ENCODE measurements around the gene HELB. TPM values are rescaled to one million over a fixed set of nuclear protein-coding genes. Genes with fewer than 3 reads are reported as not detected.

The HELB gene
- total and polyA plus RNA-seq, 2 of the 8 experiments (the other 6 are each of a cell fraction or from before 2014, with no cell fraction given), result 1.8 to 7.6 TPM

GRCh38 chr12:66273147-66273546 lies 29.1 kb upstream of the HELB start (continued):
- no peak for TF ChIP-seq CHD1 (IDR thresholded peaks at IDR 0.05; ENCODE audit: low read depth, low read length)
- no peak for TF ChIP-seq RFX5 (IDR thresholded peaks at IDR 0.05; ENCODE audit: borderline replicate concordance, low read depth, low read length)
